T-helper 17 cell (primary cell): ENCODE data around the gene DBH. TPM values are rescaled to one million over a fixed set of nuclear protein-coding genes. Genes with fewer than 3 reads are reported as not detected.
A peak's percentile ranks its signal among the peaks of the same experiment; 100 is the strongest.
"Not testable (repeated sequence)": the region's sequence is repeated elsewhere in the genome, so short reads cannot be mapped to it uniquely, and the experiment has no call there.

Source experiments
- ATAC-seq: fragments of 150-1000 bp; cut with Tn5 transposase; 2 replicates; pipeline ENCODE4 v1.10.0; 2021; ENCODE audit warnings: mild to moderate bottlenecking, moderate library complexity
- DNase-seq, 3 donors: peaks; one replicate each; pipeline versions ENCODE4 v3.0.0 to v3.0.0-alpha.2; 2020 to 2021
- H3K9me3 ChIP-seq: one replicate; pipeline ENCODE4 v1.7.0; 2013; ENCODE audit warnings: low read length, mild to moderate bottlenecking; ENCODE audit not compliant: control insufficient read depth, poor library complexity, severe bottlenecking
- H3K27ac Mint-ChIP-seq: one replicate; pipeline ENCODE4 v1.8.0; 2022; ENCODE audit warnings: mild to moderate bottlenecking, moderate library complexity, mixed read lengths
- H3K27me3 Mint-ChIP-seq: one replicate; pipeline ENCODE4 v1.8.0; 2022; ENCODE audit warnings: mixed read lengths
- H3K36me3 Mint-ChIP-seq: one replicate; pipeline ENCODE4 v1.8.0; 2022; ENCODE audit warnings: low read depth, mixed read lengths
- H3K4me1 Mint-ChIP-seq: one replicate; pipeline ENCODE4 v1.8.0; 2022; ENCODE audit warnings: mild to moderate bottlenecking, mixed read lengths
- H3K4me3 Mint-ChIP-seq: one replicate; pipeline ENCODE4 v1.8.0; 2022; ENCODE audit warnings: mild to moderate bottlenecking, moderate library complexity, mixed read lengths
- total RNA-seq, 4 donors: library from RNA in 2 of 4; stranded (reverse) in 2 of 4; gene quantifications; one replicate each; pipeline ENCODE4 v1.2.3 and lab custom pipeline; 2022 to 2026

The DBH gene
- total RNA-seq, 2 donors from 2014 or later = 0.18 TPM; not detected in 1

DNA sequence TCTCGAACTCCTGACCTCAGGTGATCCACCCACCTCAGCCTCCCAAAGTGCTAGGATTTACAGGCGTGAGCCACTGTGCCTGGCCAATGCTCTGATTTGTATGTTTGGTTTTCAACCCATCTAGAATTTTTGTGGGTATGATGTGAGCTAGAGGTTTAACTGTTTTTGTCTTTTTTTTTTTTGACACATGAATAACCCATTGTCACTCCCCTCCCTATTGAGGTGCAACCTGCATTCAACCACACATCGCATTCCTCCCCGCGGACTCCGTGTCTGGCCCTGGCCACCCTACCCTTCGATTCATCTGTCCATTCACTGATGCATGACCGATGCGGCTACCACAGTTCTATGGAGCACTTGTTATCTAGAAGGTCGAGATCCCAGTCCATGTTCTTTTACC lies 17.4 kb upstream of the DBH start:
- Mint-ChIP-seq H3K4me3 (peak overlapping the region; percentile 58), H3K36me3 (no peaks in the 10 kb centered on the region), H3K27ac (no peak overlapping the region), H3K27me3 (peaks cover 3% of the 10 kb centered on the region), H3K4me1 (peaks cover 26% of the 10 kb centered on the region)
- ATAC-seq = no peak
- no peak for DNase-seq
- H3K9me3 ChIP-seq = no peaks in the 10 kb centered on the region

DNA sequence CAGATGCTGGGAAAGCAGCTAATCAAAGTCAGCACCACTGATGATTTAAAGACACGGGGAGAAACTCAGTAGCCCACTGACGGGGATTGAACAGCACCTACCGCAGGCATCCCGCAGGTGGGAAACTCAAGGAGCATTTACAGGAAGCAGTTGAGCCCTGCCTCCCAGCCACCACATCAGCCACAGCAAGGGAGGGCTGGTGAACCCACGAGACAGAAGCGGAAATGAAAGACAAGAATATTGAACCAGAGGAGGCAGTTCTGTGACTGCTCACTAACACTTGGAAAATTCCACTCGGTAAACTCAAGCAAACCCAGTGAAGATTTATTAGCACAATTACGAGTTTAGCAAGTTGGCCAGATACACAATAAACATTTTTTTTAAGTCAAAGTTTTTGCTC lies 16.4 kb upstream of the DBH start:
- no peaks in the 10 kb centered on the region for H3K36me3 Mint-ChIP-seq
- peak in 2 of 3 donors; percentile 18 to 25 for DNase-seq
- peaks cover 24% of the 10 kb centered on the region for H3K4me1 Mint-ChIP-seq
- peak overlapping the region; percentile 66 for H3K27ac Mint-ChIP-seq
- H3K4me3 Mint-ChIP-seq = peak overlapping the region; percentile 71
- no peaks in the 10 kb centered on the region for H3K27me3 Mint-ChIP-seq
- H3K9me3 ChIP-seq = no peaks in the 10 kb centered on the region
- ATAC-seq = peak; percentile 92

DNA sequence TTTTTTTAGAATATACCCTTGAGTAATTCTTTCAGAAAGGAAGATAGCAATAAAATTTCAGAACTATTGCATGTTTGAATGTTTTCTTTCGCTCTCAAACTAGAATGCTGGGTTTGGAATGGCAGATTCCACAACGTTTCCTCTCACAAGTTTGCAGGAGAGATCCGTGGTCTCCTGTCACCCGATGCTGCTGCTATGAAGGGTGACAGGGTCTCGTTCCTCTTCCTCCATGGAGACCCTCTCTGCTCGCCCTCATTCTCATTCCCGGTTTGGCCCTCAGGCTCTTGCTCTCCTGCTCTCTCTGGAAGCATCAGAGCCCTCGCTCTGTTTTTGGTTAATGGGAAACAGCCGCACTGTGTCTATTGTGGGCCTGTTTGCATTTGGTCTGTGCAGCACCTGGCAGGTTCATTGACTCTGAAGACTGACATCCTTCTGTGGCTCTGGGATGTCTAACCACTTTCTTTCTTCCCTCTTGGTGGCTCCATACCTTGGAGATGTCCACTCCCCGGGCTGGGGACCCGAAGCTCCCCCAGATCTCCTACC lies 14.4 kb upstream of the DBH start:
- Mint-ChIP-seq H3K4me1 (peaks cover 22% of the 10 kb centered on the region), H3K27ac (peak overlapping the region; percentile 48), H3K4me3 (peak overlapping the region; percentile 39), H3K36me3 (no peaks in the 10 kb centered on the region), H3K27me3 (no peaks in the 10 kb centered on the region)
- DNase-seq (no peak), ATAC-seq (no peak)
- H3K9me3 ChIP-seq = no peaks in the 10 kb centered on the region

DNA sequence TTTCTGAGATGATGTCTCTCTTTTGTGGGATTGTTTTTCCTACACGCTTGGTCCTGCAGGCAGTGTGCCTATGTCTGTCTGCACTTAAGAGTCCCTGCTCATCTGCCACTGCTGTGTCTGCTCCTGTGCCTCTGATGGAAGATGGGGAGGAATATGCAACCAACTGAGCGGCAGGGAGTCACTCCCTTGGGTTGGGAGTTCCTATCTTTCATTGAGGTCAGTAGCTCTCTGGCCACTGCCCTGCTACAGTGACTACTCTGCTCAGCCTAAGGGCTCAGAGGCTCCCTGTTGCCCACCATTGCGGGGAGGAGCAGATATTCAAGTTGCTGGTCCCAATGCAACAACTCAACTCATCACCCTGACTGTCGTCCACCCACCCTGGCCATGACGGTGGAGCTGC lies 13.6 kb upstream of the DBH start:
- H3K4me3 Mint-ChIP-seq = no peak overlapping the region
- no peaks in the 10 kb centered on the region for H3K9me3 ChIP-seq
- H3K27ac Mint-ChIP-seq = peak overlapping the region; percentile 48
- H3K4me1 Mint-ChIP-seq = peaks cover 22% of the 10 kb centered on the region
- H3K36me3 Mint-ChIP-seq = no peaks in the 10 kb centered on the region
- no peak for ATAC-seq
- H3K27me3 Mint-ChIP-seq = no peaks in the 10 kb centered on the region
- DNase-seq = no peak

DNA sequence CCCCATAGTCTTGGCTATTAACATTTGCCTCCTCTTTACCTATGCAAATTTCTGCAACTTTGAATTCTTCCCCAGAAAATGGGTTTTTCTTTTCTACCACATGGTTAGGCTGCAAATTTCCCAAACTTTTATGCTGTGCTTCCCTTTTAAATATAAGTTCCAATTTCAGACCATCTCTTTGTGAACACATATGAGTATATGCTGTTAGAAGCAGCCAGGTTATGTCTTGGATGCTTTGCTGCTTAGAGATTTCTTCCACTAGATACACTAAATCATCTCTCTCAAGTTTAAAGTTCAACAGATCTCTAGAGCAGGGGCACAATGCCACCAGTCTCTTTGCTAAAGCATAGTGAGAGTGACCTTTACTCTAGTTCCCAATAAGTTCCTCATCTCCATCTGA lies 10.2 kb upstream of the DBH start:
- not testable (repeated sequence) for ATAC-seq, H3K4me3 Mint-ChIP-seq, H3K9me3 ChIP-seq, DNase-seq, H3K27me3 Mint-ChIP-seq, H3K4me1 Mint-ChIP-seq, H3K36me3 Mint-ChIP-seq, H3K27ac Mint-ChIP-seq

DNA sequence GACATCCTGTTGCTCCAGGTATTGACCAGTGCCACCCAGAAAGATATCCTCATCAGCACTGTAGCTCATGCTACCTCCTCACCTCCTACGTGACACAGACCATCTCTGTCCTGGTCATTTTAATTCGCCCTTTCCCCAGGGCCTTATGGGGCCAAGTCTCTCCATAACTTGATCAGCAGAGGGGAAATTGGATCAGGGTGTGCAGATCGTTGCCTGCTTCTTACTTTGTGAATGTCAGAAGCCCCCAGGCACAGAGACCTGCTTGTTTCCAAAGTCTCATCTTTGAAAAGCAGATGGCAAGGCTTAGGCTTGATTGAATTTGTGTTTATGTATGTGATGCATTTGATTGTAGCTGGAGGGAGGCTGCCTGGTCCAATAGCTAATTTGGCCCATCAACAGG lies 8.8 kb upstream of the DBH start:
- no peak for ATAC-seq
- no peaks in the 10 kb centered on the region for H3K36me3 Mint-ChIP-seq

DNA sequence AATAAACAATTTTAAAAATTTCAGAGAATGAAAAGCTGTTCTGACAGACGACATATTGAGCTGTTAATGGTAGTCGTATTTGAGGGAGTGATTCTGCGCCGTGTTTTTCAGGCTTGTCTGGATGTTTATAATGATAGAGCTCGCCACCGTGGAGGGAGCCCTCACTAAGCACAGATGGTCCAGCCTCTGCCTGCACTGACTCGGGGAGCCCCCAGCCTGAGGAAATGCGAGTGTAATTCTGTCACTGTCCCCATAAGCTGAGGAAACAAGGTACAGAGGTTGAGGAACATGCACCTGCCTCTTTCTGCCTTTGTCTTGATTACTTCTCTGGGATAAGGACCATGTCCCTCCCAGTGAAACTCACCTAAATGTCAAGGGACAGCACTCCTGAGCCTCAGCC lies 7.4 kb upstream of the DBH start:
- Mint-ChIP-seq H3K36me3 (no peaks in the 10 kb centered on the region), H3K4me3 (no peak overlapping the region), H3K27ac (no peak overlapping the region), H3K4me1 (no peaks in the 10 kb centered on the region), H3K27me3 (peaks cover 4% of the 10 kb centered on the region)
- DNase-seq (no peak), ATAC-seq (no peak)
- H3K9me3 ChIP-seq = no peaks in the 10 kb centered on the region

More for the DNA sequence above, 8.8 kb upstream of the DBH start:
- DNase-seq = no peak
- H3K9me3 ChIP-seq = no peaks in the 10 kb centered on the region
- no peak overlapping the region for H3K4me3 Mint-ChIP-seq
- no peak overlapping the region for H3K27ac Mint-ChIP-seq
- H3K4me1 Mint-ChIP-seq = no peaks in the 10 kb centered on the region
- H3K27me3 Mint-ChIP-seq = no peaks in the 10 kb centered on the region

DNA sequence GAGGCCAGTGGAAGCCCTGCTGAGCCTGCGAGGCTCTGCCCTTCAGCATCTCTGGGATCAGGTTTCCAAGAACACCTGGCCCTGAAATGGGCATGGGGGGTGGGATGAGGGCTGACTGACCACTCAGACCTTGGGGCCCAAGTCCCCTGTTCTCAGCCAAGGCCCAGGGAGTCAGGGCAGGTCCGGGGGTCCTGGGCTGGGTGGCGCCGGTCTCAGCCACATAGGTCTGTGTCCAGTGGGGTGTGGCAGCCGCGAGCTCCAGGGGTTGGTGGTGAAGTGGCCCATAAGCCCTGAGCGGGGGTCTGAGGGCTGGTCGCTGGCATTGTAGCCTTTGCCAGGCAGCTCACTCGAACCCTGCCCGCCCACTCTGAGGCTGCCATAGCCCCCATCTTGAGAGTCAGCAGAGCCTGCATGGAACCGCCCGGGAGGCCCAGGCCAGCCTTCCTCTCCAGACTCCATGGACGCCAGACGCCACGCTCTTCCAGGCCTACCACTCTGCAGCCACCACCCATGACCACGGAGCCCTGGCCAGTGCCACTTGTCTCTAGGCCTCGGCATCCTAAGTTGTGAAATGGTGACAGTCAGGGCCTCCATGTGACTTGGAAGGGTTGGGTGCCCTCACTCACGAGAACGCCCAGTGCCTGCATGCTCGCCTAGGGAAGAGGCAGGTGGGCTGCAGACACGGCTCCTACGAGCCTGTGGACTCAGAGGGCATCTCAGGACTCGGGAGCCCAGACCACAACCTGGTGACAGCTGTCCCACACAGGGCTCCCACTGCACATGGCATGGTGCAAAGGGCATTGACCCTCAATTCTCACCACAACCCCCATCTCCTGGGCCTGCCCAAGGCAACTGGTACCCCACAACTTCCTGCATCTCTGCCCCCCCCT lies 6.7 kb upstream of the DBH start:
- ATAC-seq = no peak
- no peaks in the 10 kb centered on the region for H3K36me3 Mint-ChIP-seq
- no peak overlapping the region for H3K27ac Mint-ChIP-seq
- no peak for DNase-seq
- H3K27me3 Mint-ChIP-seq = peaks cover 4% of the 10 kb centered on the region
- no peaks in the 10 kb centered on the region for H3K4me1 Mint-ChIP-seq
- no peak overlapping the region for H3K4me3 Mint-ChIP-seq
- no peaks in the 10 kb centered on the region for H3K9me3 ChIP-seq

DNA sequence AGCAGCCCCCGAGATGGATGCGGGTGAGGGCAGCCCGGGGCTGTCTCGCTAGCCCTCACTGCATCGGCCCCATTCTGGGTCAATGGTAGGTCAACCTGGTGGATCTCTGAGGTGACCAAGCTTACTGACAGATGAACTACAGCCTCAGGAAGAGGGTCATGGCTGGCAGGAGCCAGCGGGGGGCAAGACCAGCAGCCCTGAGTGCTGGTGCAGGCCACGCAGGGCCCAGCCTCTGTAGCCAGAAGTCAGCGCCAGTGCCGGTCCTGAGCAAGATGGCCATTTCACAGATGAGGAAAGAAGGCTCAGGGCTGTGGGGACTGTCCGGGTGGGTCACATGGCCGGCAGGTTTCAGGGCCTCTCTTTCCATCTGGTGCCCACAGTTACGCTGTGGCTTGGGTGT lies 5.1 kb upstream of the DBH start:
- Mint-ChIP-seq H3K4me3 (no peak overlapping the region), H3K27ac (no peak overlapping the region), H3K36me3 (no peaks in the 10 kb centered on the region), H3K4me1 (no peaks in the 10 kb centered on the region), H3K27me3 (peaks cover 4% of the 10 kb centered on the region)
- no peak for ATAC-seq
- H3K9me3 ChIP-seq = no peaks in the 10 kb centered on the region
- no peak for DNase-seq

DNA sequence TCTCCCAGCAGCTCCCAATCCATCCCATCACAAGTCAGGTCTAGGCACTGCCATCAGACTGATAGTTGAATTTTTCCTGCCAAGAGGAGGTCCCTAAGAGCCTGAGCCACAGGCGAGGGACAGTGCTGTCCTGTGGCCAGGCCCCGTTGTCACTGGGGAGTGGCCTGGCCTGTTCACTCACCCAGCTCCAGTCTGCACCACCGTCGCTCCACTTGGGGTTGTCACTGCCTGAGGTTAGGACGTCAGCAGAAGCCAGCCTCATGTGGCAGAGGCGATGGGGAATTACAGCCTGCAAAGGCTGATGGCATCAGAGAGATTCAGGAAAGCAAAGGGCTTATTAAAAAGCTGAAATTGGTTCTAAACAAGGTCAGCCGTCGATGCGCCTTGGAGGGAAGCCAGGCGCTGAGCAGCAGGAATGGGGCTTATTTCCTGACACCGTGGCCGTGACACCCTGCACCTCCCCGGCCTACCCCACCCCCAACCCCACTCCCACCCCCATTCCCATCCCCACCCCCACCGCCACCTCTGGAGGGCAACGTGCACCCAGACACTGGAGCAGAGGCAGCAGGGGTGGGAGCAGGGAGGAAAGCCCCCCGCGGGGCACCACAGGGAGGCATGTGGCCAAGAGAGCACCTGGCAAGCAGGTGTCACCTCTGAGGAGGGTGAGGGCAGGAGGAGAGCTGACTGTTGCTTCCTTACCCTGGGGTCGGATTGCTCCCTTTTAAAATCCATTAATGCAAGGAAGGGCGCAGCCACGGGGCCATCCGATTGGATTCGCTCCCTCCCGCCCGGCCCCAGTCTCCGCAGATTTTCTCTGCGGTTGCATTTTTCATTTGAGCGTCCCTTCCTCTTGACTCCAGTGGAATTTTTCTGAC lies 3.1 kb upstream of the DBH start:
- Mint-ChIP-seq H3K36me3 (no peaks in the 10 kb centered on the region), H3K4me1 (no peaks in the 10 kb centered on the region), H3K27me3 (peaks cover 10% of the 10 kb centered on the region), H3K4me3 (no peak overlapping the region), H3K27ac (no peak overlapping the region)
- H3K9me3 ChIP-seq = no peaks in the 10 kb centered on the region
- ATAC-seq (no peak), DNase-seq (no peak)

DNA sequence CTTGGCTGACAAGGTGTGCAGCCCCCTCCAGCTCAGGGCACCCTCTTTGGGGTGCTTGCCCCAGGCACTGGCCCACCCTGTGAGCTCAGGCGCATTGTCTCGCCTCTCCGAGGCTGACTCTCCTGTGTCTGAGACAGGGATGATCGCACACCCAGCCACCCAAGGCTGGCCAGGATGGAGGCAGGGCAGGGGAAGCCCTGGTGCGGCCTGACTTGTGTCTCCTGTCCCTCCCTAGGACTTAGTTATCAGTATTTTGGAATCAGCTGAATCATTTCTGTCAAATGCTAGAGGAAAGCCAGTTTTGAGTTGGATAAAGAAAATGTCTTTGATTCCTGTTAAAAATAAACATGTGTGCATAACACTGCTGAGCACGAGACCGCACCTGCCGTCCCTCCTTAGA lies 2.5 kb upstream of the DBH start:
- ATAC-seq = no peak
- peaks cover 3% of the 10 kb centered on the region for H3K4me1 Mint-ChIP-seq
- peaks cover 10% of the 10 kb centered on the region for H3K27me3 Mint-ChIP-seq

DNA sequence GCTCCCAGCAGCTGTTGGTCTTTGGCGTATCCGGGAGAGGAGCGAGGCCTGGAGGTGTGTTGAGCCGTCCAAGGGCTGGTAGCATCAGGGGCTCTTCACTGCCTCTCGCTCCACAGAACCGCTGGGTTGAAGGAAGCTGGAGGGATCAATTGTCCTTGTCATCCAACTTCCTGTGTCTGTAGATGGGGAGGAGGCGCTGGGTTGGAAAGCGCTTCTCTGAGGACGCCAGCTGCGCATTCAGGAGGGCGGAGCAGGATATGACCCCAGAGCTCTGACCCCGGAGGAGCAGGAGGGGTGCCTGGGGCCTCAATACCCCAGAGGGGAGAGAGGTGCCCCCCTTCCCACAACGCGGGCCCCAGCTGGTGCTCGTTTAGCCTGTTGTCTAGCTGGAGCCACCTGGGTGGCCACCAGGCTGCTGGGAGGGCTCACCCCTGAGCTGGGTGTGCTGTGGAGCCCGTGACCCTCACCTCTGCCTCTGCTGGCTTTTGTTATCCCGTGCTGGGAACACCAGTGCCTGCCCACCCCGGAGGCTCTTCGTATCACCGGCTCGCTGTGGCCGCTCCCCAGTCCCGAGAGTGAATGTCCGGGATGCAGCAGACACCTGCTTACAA lies 2.0 kb upstream of the DBH start:
- Mint-ChIP-seq H3K4me1 (peaks cover 3% of the 10 kb centered on the region), H3K27ac (no peak overlapping the region), H3K36me3 (no peaks in the 10 kb centered on the region), H3K4me3 (no peak overlapping the region), H3K27me3 (peaks cover 10% of the 10 kb centered on the region)
- DNase-seq (no peak), ATAC-seq (no peak)
- no peaks in the 10 kb centered on the region for H3K9me3 ChIP-seq

More for the DNA sequence above, 2.5 kb upstream of the DBH start:
- Mint-ChIP-seq H3K4me3 (no peak overlapping the region), H3K27ac (no peak overlapping the region), H3K36me3 (no peaks in the 10 kb centered on the region)
- no peaks in the 10 kb centered on the region for H3K9me3 ChIP-seq
- no peak for DNase-seq

DNA sequence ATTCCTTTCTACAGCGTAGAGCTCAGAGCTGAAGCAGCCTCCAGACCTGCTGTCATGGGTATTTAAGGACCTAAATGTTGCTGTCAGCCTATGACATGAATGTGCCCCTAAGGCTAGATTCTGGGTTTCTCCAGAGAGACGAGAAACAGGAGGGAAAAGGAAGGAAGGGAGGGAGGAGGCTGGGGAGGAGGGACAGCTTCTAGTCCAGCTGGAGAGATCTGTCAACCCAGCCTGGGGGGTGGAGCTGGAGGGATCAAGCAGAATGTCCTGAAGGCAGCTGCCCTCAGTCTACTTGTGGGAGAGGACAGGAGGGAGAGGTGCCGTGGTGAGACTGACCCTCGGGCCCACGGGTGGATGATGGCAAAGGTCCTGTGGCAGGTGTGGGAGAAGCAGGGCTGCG lies 1.1 kb upstream of the DBH start:
- ATAC-seq = no peak
- H3K4me1 Mint-ChIP-seq = peaks cover 3% of the 10 kb centered on the region
- H3K36me3 Mint-ChIP-seq = no peaks in the 10 kb centered on the region
- DNase-seq = no peak
- no peak overlapping the region for H3K4me3 Mint-ChIP-seq
- no peaks in the 10 kb centered on the region for H3K9me3 ChIP-seq
- peaks cover 10% of the 10 kb centered on the region for H3K27me3 Mint-ChIP-seq
- H3K27ac Mint-ChIP-seq = no peak overlapping the region
